IPS-18a (cell line): ENCODE results near the gene PANK4.
A peak's percentile ranks its signal among the peaks of the same experiment; 100 is the strongest.

Source experiments
- H3K27ac ChIP-seq: one replicate; pipeline ENCODE4 v1.5.1; 2013; ENCODE audit warnings: low read length
- H3K27me3 ChIP-seq: one replicate; pipeline ENCODE4 v1.6.1; 2013; ENCODE audit warnings: mild to moderate bottlenecking, low read length; ENCODE audit not compliant: control insufficient read depth, insufficient read depth
- H3K36me3 ChIP-seq: one replicate; pipeline ENCODE4 v1.6.1; 2013; ENCODE audit warnings: low read depth, low read length; ENCODE audit not compliant: control insufficient read depth
- H3K4me1 ChIP-seq: one replicate; pipeline ENCODE4 v1.6.1; 2013; ENCODE audit warnings: low read depth, low read length; ENCODE audit not compliant: control insufficient read depth
- H3K4me3 ChIP-seq: one replicate; pipeline ENCODE4 v1.5.1; 2013; ENCODE audit warnings: low read length
- H3K9ac ChIP-seq: one replicate; pipeline ENCODE4 v1.6.1; 2013; ENCODE audit warnings: mild to moderate bottlenecking, low read length, moderate library complexity
- H3K9me3 ChIP-seq: one replicate; pipeline ENCODE4 v1.6.1; 2013; ENCODE audit warnings: low read depth, low read length; ENCODE audit not compliant: control insufficient read depth

Gene PANK4

DNA sequence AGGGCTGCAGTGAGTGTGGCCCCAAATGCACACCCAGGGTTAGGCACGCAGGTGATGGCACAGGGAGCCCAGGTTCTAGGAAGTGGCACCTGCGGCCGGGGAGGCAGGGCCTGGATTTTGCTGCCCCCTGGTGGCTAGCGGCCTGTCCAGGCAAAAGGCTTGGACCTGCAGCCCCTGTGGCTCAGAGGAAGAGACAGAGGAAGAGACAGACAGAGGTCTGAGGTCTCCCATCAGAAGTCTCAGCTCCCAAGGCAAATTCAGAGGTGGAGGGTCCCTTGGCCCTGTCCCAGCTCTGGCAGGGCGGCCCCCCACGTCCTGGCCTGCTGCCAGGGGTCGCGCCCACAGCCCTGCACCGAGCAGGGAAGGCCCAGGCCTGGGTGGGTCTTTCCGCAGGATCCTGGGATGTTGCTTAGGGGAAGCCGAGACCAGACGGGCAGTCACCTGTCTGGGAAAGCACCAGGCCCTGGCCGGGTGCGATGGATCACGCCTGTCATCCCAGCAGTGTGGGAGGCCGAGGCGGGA is 21.7 kb upstream of the PANK4 start:
- Histone ChIP-seq H3K9ac (no peak overlapping the region), H3K4me1 (peaks cover 19% of the 10 kb centered on the region), H3K36me3 (no peaks in the 10 kb centered on the region), H3K4me3 (peak overlapping the region; percentile 65), H3K27ac (no peak overlapping the region), H3K27me3 (no peaks in the 10 kb centered on the region), H3K9me3 (no peaks in the 10 kb centered on the region)

DNA sequence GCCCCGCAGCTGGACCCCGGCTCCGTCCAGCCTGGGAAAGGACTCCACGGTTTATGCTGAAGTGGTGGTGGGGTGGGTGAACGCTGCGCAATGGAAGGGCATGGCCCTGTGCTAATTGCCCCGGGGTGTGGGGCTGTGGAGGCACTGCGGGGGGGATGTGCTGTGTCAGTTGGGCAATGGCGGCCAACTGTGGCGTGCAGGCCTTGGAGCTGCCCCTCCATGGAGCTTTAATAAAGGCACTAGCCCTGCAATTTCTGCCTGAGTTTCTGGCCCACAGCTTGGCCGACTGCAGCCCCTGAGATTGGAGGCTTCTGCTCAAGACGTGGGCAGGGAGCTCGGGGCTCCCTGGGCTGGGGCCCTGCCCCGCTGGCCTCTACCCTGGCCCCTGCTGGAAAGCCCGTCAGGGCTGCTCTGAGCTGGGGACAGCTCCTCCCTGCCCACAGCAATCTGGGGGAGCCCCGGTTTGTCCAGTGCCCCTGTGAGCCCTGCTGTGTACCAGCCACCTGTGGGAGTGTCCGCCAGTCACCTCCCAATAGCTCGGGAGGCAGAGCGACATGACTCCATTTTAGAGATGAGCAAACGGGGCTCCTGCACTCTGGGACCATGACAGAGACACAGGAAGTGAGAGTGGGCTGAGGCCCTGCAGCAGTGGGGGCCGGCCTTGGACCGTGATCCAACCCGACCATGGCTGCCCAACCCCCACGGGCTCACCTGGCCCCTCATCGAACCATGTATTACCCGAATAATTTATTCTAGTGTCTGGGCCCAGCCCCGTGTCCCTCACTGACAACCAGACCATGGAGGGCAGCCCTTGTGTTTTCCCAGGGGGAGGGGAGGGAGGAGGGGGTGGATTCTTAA is 21.0 kb upstream of the PANK4 start:
- Histone ChIP-seq H3K36me3 (no peaks in the 10 kb centered on the region), H3K4me1 (peaks cover 19% of the 10 kb centered on the region), H3K27ac (peak overlapping the region; percentile 24), H3K9ac (peak overlapping the region; percentile 34), H3K9me3 (no peaks in the 10 kb centered on the region), H3K27me3 (peaks cover 6% of the 10 kb centered on the region), H3K4me3 (peak overlapping the region; percentile 65)

DNA sequence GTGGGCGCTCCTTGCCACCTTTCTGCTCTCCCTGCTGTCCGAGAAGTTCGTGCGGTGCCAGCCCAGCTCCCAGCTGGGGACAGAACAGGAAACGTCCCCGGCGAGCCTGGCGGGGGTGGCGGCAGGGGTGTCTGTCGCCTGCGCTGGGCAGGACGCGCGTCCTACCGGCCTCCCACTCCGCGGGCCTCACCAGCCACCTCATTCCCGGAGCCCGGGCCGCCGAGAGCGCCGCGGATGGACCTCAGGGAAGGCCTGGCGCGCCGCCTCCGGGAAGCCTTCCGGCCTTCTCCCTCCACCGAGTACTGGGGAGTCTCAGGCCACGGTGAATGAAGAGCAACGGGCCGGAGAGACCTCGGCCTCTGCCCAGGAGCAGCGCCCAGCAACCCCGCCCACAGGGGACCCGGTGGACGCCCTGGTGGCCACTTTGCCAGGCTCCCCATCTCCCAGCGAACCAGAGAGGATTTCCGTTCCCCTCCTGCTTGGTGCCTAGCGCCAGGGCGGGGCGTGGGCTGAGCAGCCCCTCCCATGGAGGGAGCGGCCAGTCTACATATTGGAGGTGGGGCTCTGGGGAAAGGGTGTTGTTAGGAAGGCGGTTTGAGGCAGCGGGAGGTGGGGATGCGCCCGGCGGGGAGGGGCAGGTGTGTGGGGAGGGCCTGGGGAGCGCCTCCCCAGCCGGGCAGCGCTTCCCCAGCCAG is 20.3 kb upstream of the PANK4 start:
- Histone ChIP-seq H3K4me1 (peaks cover 19% of the 10 kb centered on the region), H3K27me3 (peaks cover 12% of the 10 kb centered on the region), H3K36me3 (no peaks in the 10 kb centered on the region), H3K9ac (peak overlapping the region; percentile 55), H3K4me3 (peak overlapping the region; percentile 65), H3K9me3 (no peaks in the 10 kb centered on the region), H3K27ac (no peak overlapping the region)

GRCh38 chr1:2545754-2546514 is 19.5 kb upstream of the PANK4 start:
- H3K27ac ChIP-seq = no peak overlapping the region
- H3K4me1 ChIP-seq = peaks cover 19% of the 10 kb centered on the region
- H3K4me3 ChIP-seq = peak overlapping the region; percentile 65
- H3K36me3 ChIP-seq = no peaks in the 10 kb centered on the region
- H3K9me3 ChIP-seq = no peaks in the 10 kb centered on the region
- peak overlapping the region; percentile 55 for H3K9ac ChIP-seq
- H3K27me3 ChIP-seq = peaks cover 19% of the 10 kb centered on the region

DNA sequence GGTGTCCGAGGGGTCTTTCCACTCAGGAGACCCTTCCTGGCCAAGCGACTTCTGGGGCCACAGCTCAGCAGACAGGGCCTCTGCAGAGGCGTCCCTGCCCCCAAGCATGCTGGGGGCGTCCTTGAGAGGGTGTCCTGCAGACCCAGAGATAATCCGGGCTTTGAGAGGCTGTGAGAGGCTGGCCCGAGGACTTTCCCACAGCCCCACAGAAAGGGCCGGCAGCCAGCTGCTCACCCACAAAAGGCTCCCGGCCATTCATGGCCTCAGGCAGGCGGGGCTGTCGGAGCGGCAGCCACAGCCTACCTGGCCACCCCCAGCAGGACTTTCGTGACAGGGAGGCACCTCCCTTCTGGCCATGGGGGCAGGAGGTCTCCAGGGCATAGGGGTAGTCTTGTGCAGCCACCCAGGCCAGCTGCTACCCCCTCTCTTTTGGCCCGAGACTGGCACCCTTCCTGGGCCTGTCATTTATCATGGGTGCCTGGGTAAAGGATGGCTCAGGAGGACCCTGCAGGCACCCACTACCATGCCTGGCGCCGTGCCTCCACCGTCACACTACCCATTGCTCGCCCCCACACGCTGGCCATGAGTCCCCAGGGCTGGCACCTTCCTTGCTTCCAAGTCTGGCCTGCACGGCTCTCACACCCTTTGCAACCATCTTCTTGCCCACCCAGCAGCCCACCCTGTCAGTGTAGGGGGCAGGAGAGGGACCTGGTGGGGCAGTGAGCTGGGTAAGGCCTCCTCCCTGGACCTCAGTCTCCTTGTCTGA is 18.7 kb upstream of the PANK4 start:
- Histone ChIP-seq H3K27ac (no peak overlapping the region), H3K4me3 (no peak overlapping the region), H3K36me3 (no peaks in the 10 kb centered on the region), H3K9ac (no peak overlapping the region), H3K27me3 (peaks cover 25% of the 10 kb centered on the region), H3K4me1 (peaks cover 19% of the 10 kb centered on the region), H3K9me3 (no peaks in the 10 kb centered on the region)

DNA sequence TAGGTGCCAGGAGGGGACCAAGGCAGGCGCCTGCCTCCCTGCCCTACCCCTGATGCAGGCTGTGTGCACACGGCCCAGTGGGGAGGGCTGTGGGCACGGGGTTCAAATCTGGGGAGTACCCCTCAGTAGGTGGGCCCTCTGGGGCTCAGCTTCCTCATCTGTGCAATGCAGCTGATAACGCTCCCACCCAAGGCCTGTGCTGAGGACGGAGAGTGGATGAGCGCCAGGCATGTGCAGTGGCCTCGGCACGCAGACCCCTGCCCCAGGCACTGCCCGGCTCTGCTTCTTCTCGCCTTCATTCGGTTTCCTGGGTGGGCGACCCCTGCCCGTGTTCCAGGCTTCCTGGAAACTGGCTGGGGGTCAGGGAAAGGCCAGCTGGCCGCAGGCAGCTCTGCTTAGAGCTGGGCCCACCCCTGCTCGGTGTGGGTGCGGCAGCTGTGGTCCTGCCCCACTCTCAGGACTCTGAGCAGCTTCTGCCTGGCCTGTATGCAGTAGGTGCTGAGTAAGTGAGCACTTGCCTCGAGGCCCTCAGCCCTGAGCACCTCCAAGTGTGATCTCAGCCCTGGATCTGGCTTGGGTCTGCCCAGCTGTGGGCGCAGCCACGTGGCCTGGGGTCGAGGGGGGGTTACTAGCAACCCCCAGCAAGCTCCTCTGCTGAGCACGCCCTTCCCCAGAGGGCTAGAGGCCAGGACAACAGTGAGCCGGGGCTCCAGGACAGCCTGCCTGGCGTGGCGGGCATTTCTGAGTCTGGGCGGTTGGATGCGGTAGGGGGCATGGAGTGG is 17.9 kb upstream of the PANK4 start:
- Histone ChIP-seq H3K9ac (no peak overlapping the region), H3K27me3 (peaks cover 31% of the 10 kb centered on the region), H3K4me1 (peaks cover 19% of the 10 kb centered on the region), H3K36me3 (no peaks in the 10 kb centered on the region), H3K4me3 (no peak overlapping the region), H3K9me3 (no peaks in the 10 kb centered on the region), H3K27ac (no peak overlapping the region)

- peak overlapping the region; percentile 21 for H3K4me3 ChIP-seq
- peaks cover 31% of the 10 kb centered on the region for H3K27me3 ChIP-seq
- H3K27ac ChIP-seq = no peak overlapping the region
- peaks cover 14% of the 10 kb centered on the region for H3K4me1 ChIP-seq
- H3K9me3 ChIP-seq = no peaks in the 10 kb centered on the region
- no peak overlapping the region for H3K9ac ChIP-seq
- no peaks in the 10 kb centered on the region for H3K36me3 ChIP-seq
These were observed 17.2 kb upstream of the PANK4 start for GRCh38 chr1:2543543-2544092.

- Histone ChIP-seq H3K27me3 (peaks cover 31% of the 10 kb centered on the region), H3K36me3 (no peaks in the 10 kb centered on the region), H3K9me3 (no peaks in the 10 kb centered on the region), H3K4me1 (peaks cover 3% of the 10 kb centered on the region), H3K27ac (no peak overlapping the region), H3K4me3 (no peak overlapping the region), H3K9ac (no peak overlapping the region)
These were observed 16.0 kb upstream of the PANK4 start for GRCh38 chr1:2542246-2542915.

- Histone ChIP-seq H3K4me1 (no peaks in the 10 kb centered on the region), H3K9ac (no peak overlapping the region), H3K27ac (no peak overlapping the region), H3K9me3 (no peaks in the 10 kb centered on the region), H3K36me3 (no peaks in the 10 kb centered on the region), H3K27me3 (peaks cover 33% of the 10 kb centered on the region), H3K4me3 (no peak overlapping the region)
These were observed 15.3 kb upstream of the PANK4 start for GRCh38 chr1:2541619-2542245.
